ENCODE measurements around the gene SS18L1. TPM values are rescaled to one million over a fixed set of nuclear protein-coding genes. Genes with fewer than 3 reads are reported as not detected.

Gene SS18L1
- total and polyA plus RNA-seq, 12 donors = 9.0 to 45.7 (median 14.4) TPM

- 66 to 71% (median 67%) methylated on average over 25 to 29 of the region's 29 CpGs for WGBS, 4 donors
- TF ChIP-seq POLR2A (IDR thresholded peaks at IDR 0.05) = no peak
- TF ChIP-seq, protein P1, sequence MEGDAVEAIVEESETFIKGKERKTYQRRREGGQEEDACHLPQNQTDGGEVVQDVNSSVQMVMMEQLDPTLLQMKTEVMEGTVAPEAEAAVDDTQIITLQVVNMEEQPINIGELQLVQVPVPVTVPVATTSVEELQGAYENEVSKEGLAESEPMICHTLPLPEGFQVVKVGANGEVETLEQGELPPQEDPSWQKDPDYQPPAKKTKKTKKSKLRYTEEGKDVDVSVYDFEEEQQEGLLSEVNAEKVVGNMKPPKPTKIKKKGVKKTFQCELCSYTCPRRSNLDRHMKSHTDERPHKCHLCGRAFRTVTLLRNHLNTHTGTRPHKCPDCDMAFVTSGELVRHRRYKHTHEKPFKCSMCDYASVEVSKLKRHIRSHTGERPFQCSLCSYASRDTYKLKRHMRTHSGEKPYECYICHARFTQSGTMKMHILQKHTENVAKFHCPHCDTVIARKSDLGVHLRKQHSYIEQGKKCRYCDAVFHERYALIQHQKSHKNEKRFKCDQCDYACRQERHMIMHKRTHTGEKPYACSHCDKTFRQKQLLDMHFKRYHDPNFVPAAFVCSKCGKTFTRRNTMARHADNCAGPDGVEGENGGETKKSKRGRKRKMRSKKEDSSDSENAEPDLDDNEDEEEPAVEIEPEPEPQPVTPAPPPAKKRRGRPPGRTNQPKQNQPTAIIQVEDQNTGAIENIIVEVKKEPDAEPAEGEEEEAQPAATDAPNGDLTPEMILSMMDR (IDR thresholded peaks at IDR 0.05) = no peak
- Histone ChIP-seq H3K27ac (peak overlapping the region in 3 of 5 donors; percentile 66 to 69 (median 66)), H3K27me3 (no peaks in the 10 kb centered on the region), H3K4me1 (replicated peaks in 1 of 2) (peaks cover 14 to 39% of the 10 kb centered on the region in 2 donors), H3K4me3 (no peak overlapping the region), H3K9me3 (replicated peaks in 1 of 3) (no peaks in the 10 kb centered on the region), H3K36me3 (replicated peaks in 1 of 2) (peaks cover 0 to 90% of the 10 kb centered on the region in 2 donors)
- DNase-seq = peak in 4 of 7 donors; percentile 39 to 56 (median 46)
- intact Hi-C loops (cut with DNase I) = loop anchor here in 1 of 2 donors (5.0 kb wide), 1 partner anchor 66 kb away; the partner anchor contains the start of gene TAF4
Measured at GRCh38 chr20:62133051-62133845, 10.3 kb upstream of the SS18L1 start.

- no peak overlapping the region for H3K4me3 ChIP-seq
- H3K9me3 ChIP-seq (replicated peaks in 1 of 3) = no peaks in the 10 kb centered on the region
- 87 to 90% (median 89%) methylated on average over 7 to 12 of the region's 12 CpGs for WGBS, 4 donors
- H3K27ac ChIP-seq = peak overlapping the region in 3 of 5 donors; percentile 66 to 69 (median 66)
- peaks cover 0 to 90% of the 10 kb centered on the region in 2 donors for H3K36me3 ChIP-seq (replicated peaks in 1 of 2)
- H3K27me3 ChIP-seq = no peaks in the 10 kb centered on the region
- intact Hi-C loops (cut with DNase I) = loop anchor here in 1 of 2 donors (5.0 kb wide), 1 partner anchor 67 kb away; the partner anchor contains the start of gene TAF4
- peaks cover 14 to 39% of the 10 kb centered on the region in 2 donors for H3K4me1 ChIP-seq (replicated peaks in 1 of 2)
- DNase-seq = no peak
- no peak for TF ChIP-seq POLR2A (IDR thresholded peaks at IDR 0.05)
- TF ChIP-seq, protein P1 (IDR thresholded peaks at IDR 0.05) = no peak
Measured at GRCh38 chr20:62133864-62134263, 9.7 kb upstream of the SS18L1 start.

DNA sequence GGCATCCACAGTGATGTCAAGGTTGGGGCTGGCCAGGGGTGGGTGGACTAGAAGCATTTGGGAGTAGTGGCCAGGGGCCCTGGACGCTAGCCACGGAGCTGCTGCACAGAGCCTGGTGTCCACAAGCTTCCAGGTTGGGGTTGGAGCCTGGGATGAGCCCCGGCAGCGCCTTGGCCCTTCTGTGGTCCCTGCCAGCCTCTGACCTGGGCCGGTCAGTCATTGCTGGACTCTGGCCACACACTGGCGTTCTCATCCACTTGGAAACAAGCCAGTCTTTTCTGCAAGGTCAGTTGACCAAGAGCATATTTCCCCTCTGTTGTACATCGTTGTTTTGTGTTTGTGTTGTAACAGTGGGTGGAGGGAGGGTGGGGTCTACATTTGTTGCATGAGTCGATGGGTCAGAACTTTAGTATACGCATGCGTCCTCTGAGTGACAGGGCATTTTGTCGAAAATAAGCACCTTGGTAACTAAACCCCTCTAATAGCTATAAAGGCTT lies 8.8 kb upstream of the SS18L1 start:
- TF ChIP-seq, protein P1 (IDR thresholded peaks at IDR 0.05) = no peak
- TF ChIP-seq POLR2A (IDR thresholded peaks at IDR 0.05) = peak in 1 of 2 donors; percentile 15
- H3K36me3 ChIP-seq (replicated peaks in 1 of 2) = peaks cover 0 to 90% of the 10 kb centered on the region in 2 donors
- 20 to 35% (median 29%) methylated on average over 6 to 11 of the region's 11 CpGs for WGBS, 4 donors
- H3K4me3 ChIP-seq = no peak overlapping the region
- H3K4me1 ChIP-seq (replicated peaks in 1 of 2) = peaks cover 14 to 36% of the 10 kb centered on the region in 2 donors
- H3K9me3 ChIP-seq (replicated peaks in 1 of 3) = no peaks in the 10 kb centered on the region
- H3K27me3 ChIP-seq = no peaks in the 10 kb centered on the region
- peak; percentile 73 to 93 (median 89) for DNase-seq
- H3K27ac ChIP-seq = peak overlapping the region in 4 of 5 donors; percentile 11 to 89 (median 66)
- intact Hi-C loops (cut with DNase I) = loop anchor here (5.0 kb wide), 2 partner anchors 67 to 122 kb away; partner anchors contain the start of gene TAF4 (in 1 of the 2)

DNA sequence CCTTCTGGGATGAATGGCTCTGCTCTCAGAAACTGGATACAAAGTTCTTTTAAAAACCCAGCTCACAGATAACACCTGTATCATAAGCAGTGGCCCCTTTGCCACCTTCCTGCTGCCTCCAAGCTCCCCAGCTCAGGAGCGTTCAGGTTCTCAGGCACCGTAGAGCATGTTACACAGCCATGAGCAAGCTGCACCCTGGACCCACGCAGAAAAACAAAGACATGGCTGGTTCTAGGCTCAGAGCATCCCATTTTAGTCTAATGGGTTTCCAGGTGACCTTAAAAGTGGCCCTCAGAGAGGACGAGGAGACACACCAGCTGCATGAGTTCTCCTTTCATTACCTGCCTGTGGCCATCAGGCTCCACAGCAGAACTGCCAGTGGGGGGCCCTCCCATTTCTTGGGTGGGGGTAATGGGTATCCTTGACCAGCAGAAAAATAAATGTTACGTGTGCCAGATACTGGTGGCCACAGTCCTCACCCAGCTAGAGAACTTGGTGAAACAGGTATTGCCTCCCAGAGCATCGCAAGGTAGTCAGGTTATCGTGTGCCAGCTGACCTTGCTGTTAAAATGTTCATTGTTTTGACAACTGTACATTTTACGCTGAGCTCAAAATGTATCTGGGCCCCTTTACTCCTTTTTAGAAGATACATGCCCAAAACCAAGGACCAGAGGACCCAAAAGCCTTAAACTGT lies 7.8 kb upstream of the SS18L1 start:
- Histone ChIP-seq H3K36me3 (replicated peaks in 1 of 2) (peaks cover 0 to 90% of the 10 kb centered on the region in 2 donors), H3K4me1 (replicated peaks in 1 of 2) (peaks cover 15 to 44% of the 10 kb centered on the region in 2 donors), H3K4me3 (no peak overlapping the region), H3K27me3 (no peaks in the 10 kb centered on the region), H3K27ac (peak overlapping the region in 4 of 5 donors; percentile 11 to 89 (median 60)), H3K9me3 (replicated peaks in 1 of 3) (no peaks in the 10 kb centered on the region)
- intact Hi-C loops (cut with DNase I) = loop anchor here (5.0 kb wide), 1 partner anchor 123 kb away; no protein-coding TSS in a partner anchor
- DNase-seq = no peak
- WGBS, 4 donors = 81 to 96% (median 85%) methylated on average over 7 to 8 of the region's 8 CpGs
- no peak for TF ChIP-seq POLR2A (IDR thresholded peaks at IDR 0.05)
- TF ChIP-seq, protein P1 (IDR thresholded peaks at IDR 0.05) = no peak
